HepG2 (cell line): Measurements from ENCODE around the gene ADGRV1. TPM values are rescaled to one million over a fixed set of nuclear protein-coding genes. Genes with fewer than 3 reads are reported as not detected.

ENCODE experiments used
- ATAC-seq: fragments of 200-7000 bp; cut with Tn5 transposase; 3 replicates; pipeline ENCODE4 v1.9.1; 2020; ENCODE audit warnings: mild to moderate bottlenecking, moderate library complexity
- BruUV-seq: library from RNA; stranded (reverse); fragments of 400-500 nt; replicated peaks from 2 replicates; lab custom pipeline; 2021; lab: Mats Ljungman, UMichigan
- CTCF ChIA-PET: fragments of 300-600 bp; formaldehyde crosslinking; extraction: SDS; loops from one replicate; lab custom pipeline; 2021; ENCODE audit warnings: low total read pairs, inconsistent platforms, low intra/inter-chr PET ratio; lab: Yijun Ruan, JAX
- POLR2A ChIA-PET: fragments of 350-600 bp; sonication (Branson Sonifier 250); formaldehyde crosslinking; loops from one replicate; lab custom pipeline; 2020; ENCODE audit warnings: antibody characterized with exemption, inconsistent platforms; lab: Yijun Ruan, JAX
- DNase-seq: peaks from one replicate; pipeline ENCODE4 v3.0.0-alpha.2; 2015; ENCODE audit warnings: low spot score
- FAIRE-seq: peaks from 3 replicates; lab custom pipeline; 2011; peaks lifted over from hg19 to GRCh38; lab: Jason Lieb, UNC
- H2AFZ ChIP-seq: one replicate; pipeline ENCODE4 v1.6.1; 2011; ENCODE audit warnings: low read length, inconsistent platforms
- H3K27ac ChIP-seq: fragments of 300-600 bp; 3 replicates; pipeline ENCODE4 v1.8.0; 2011; ENCODE audit warnings: mixed run types, mild to moderate bottlenecking, mixed read lengths, low read length, inconsistent platforms; ENCODE audit not compliant: insufficient read depth; ENCODE audit errors: extremely low read length
- H3K27me3 ChIP-seq, 2 experiments: fragments of 200-600 bp in 1 of 2; 2 replicates in 1 of 2; 3 replicates in 1 of 2; pipeline versions ENCODE4 v1.6.0 to v1.8.0; 2011; ENCODE audit warnings: low read length in 2 of 2, mild to moderate bottlenecking in 2 of 2, moderate library complexity in 2 of 2, inconsistent platforms in 1 of 2; ENCODE audit not compliant: insufficient read depth in 2 of 2, control insufficient read depth in 1 of 2
- H3K36me3 ChIP-seq, 2 experiments: fragments of 200-600 bp in 1 of 2; replicated peaks in 1 of 2; 2 replicates in 1 of 2; 3 replicates in 1 of 2; pipeline versions ENCODE4 v1.5.1 to v1.8.0; 2011; ENCODE audit warnings: low read length in 2 of 2, inconsistent platforms in 1 of 2; ENCODE audit not compliant: insufficient read depth in 2 of 2, control insufficient read depth in 1 of 2
- H3K4me1 ChIP-seq: 2 replicates; pipeline ENCODE4 v1.5.1; 2012; ENCODE audit warnings: low read length, inconsistent platforms; ENCODE audit not compliant: insufficient read depth
- H3K4me2 ChIP-seq: 2 replicates; pipeline ENCODE4 v1.6.0; 2011; ENCODE audit warnings: low read depth, low read length, inconsistent platforms
- H3K4me3 ChIP-seq, 3 experiments: fragments of 200-600 bp in 1 of 3; sonication (generic), shearing (Covaris generic) in 1 of 3; replicated peaks in 1 of 3; 2 replicates each; pipeline ENCODE4 v1.5.1; 2011 to 2016; ENCODE audit warnings: low read length in 3 of 3, inconsistent platforms in 2 of 3, low read depth in 2 of 3, mild to moderate bottlenecking in 2 of 3, control low read depth in 1 of 3, mixed read lengths in 1 of 3; ENCODE audit not compliant: insufficient read depth in 1 of 3
- H3K79me2 ChIP-seq: one replicate; pipeline ENCODE4 v1.6.1; 2011; ENCODE audit warnings: low read length, inconsistent platforms; ENCODE audit not compliant: insufficient read depth
- H3K9ac ChIP-seq: 2 replicates; pipeline ENCODE4 v1.6.0; 2011; ENCODE audit warnings: mild to moderate bottlenecking, low read depth, low read length, inconsistent platforms; ENCODE audit not compliant: insufficient read depth
- H3K9me3 ChIP-seq: 2 replicates; pipeline ENCODE4 v1.5.1; 2012; ENCODE audit warnings: mild to moderate bottlenecking, low read length
- H4K20me1 ChIP-seq: 2 replicates; pipeline ENCODE4 v1.6.0; 2011; ENCODE audit warnings: inconsistent platforms, mild to moderate bottlenecking, low read length, moderate library complexity; ENCODE audit not compliant: insufficient read depth
- DNMT3B ChIP-seq: conservative IDR thresholded peaks from 2 replicates; pipeline ENCODE4 v1.6.1; 2016; ENCODE audit warnings: missing biosample characterization, control low read depth
- JARID2 ChIP-seq: sonication (generic); formaldehyde crosslinking; IDR thresholded peaks from 2 replicates; pipeline ENCODE4 v1.8.1; 2023; ENCODE audit warnings: missing genetic modification reagents, inconsistent platforms; ENCODE audit not compliant: insufficient replicate concordance
- KAT2B ChIP-seq: fragments of 150-350 bp; IDR thresholded peaks from 2 replicates; pipeline ENCODE4 v1.6.1; 2014; ENCODE audit warnings: low read depth, low read length, borderline replicate concordance
- POLR2AphosphoS5 ChIP-seq: IDR thresholded peaks from 2 replicates; pipeline ENCODE4 v1.6.1; 2012; ENCODE audit warnings: low read depth, low read length
- SMARCC2 ChIP-seq: fragments of 450-650 bp; IDR thresholded peaks from 2 replicates; pipeline ENCODE4 v1.6.1; 2017; ENCODE audit warnings: antibody characterized with exemption, mild to moderate bottlenecking
- TARDBP ChIP-seq: sonication (generic); formaldehyde crosslinking; IDR thresholded peaks from 2 replicates; pipeline ENCODE4 v1.8.0; 2022; ENCODE audit warnings: mild to moderate bottlenecking, missing genetic modification reagents
- THAP7 ChIP-seq: sonication (generic); formaldehyde crosslinking; IDR thresholded peaks from 2 replicates; pipeline ENCODE4 v1.8.1; 2023; ENCODE audit warnings: mild to moderate bottlenecking, missing genetic modification reagents
- TOE1 ChIP-seq: sonication (generic); formaldehyde crosslinking; IDR thresholded peaks from 2 replicates; pipeline ENCODE4 v1.4.0; 2020; ENCODE audit warnings: mild to moderate bottlenecking, missing genetic modification reagents
- ZNF282 ChIP-seq: fragments of 450-650 bp; IDR thresholded peaks from 2 replicates; pipeline ENCODE4 v1.6.1; 2018; ENCODE audit not compliant: partially characterized antibody
- ZNF512B ChIP-seq: sonication (generic); formaldehyde crosslinking; IDR thresholded peaks from 2 replicates; pipeline ENCODE4 v1.5.1; 2020; ENCODE audit warnings: missing genetic modification reagents, mild to moderate bottlenecking, borderline replicate concordance
- ZNF549 ChIP-seq: sonication (generic); formaldehyde crosslinking; IDR thresholded peaks from 2 replicates; pipeline ENCODE4 v1.5.0; 2020; ENCODE audit warnings: missing genetic modification reagents
- ZNF564 ChIP-seq: sonication (generic); formaldehyde crosslinking; IDR thresholded peaks from 2 replicates; pipeline ENCODE4 v1.8.1; 2023; ENCODE audit warnings: mild to moderate bottlenecking, missing genetic modification reagents
- ZXDC ChIP-seq: sonication (generic); formaldehyde crosslinking; IDR thresholded peaks from 2 replicates; pipeline ENCODE4 v1.5.0; 2020; ENCODE audit warnings: mild to moderate bottlenecking, missing genetic modification reagents
- WGBS: methylation state at CpG from one replicate; pipeline ENCODE4 v1.1.6; 2017; ENCODE audit warnings: low lambda C conversion rate; 5-methylcytosine and 5-hydroxymethylcytosine counted together
- in situ Hi-C: cut with HindIII; loops from 2 replicates; pipeline ENCODE4 v1.10.0; 2017; ENCODE audit warnings: low pct_unique_long_range_greater_than_20kb; ENCODE audit not compliant: extremely low pct_ligation_motif_present
- intact Hi-C: fragments of 100-400 bp; cut with micrococcal nuclease; formaldehyde crosslinking; loops from one replicate; pipeline ENCODE4 v1.10.0; 2022; ENCODE audit not compliant: unreplicated experiment
- polyA plus RNA-seq, 8 experiments: library from polyadenylated mRNA; depleted of rRNA in 3 of 8; stranded (reverse) in 7 of 8; unstranded in 1 of 8; fragments of >200 nt; fragmentation: Illumina TruSeq in 4 of 8; extraction: Trizol in 4 of 8; gene quantifications; 2 replicates each; pipeline versions ENCODE4 v1.2.1 to v1.2.3, GENCODE V29; 2011 to 2016; ENCODE audit warnings: low read depth in 4 of 8, missing spikeins in 1 of 8, mixed read lengths in 1 of 8; ENCODE audit not compliant: insufficient read depth in 1 of 8
- total RNA-seq, 5 experiments: library from RNA; depleted of rRNA; stranded (reverse); fragments of >200 nt; fragmentation: Illumina TruSeq; extraction: Trizol; gene quantifications; 2 replicates each; pipeline ENCODE4 v1.2.3, GENCODE V29; 2016; ENCODE audit warnings: low read depth in 1 of 5

ADGRV1 gene
- total and polyA plus RNA-seq, 2 of the 13 experiments (the other 11 are each of a cell fraction or from before 2014, with no cell fraction given): 1.7 to 3.9 TPM

GRCh38 chr5:91052977-91053740 is 494.6 kb downstream of the ADGRV1 start:
- in situ Hi-C loops: no loop called here
- no peak for FAIRE-seq
- CTCF ChIA-PET: no interaction called here
- no peak for TF ChIP-seq DNMT3B (CRISPR knock-in tag)
- TF ChIP-seq ZXDC (CRISPR knock-in tag): no peak
- TF ChIP-seq POLR2AphosphoS5: no peak
- no peak for TF ChIP-seq KAT2B
- no peak for TF ChIP-seq ZNF549 (CRISPR knock-in tag)
- TF ChIP-seq, all 625 proteins: peak for 0
- Histone ChIP-seq H3K4me2 (no peak overlapping the region), H3K79me2 (no peaks in the 10 kb centered on the region), H3K4me1 (no peaks in the 10 kb centered on the region), H2AFZ (no peak overlapping the region), H4K20me1 (no peaks in the 10 kb centered on the region), H3K27ac (no peak overlapping the region), H3K9me3 (no peaks in the 10 kb centered on the region), H3K9ac (no peak overlapping the region), H3K4me3 (no peak overlapping the region), H3K27me3 (no peaks in the 10 kb centered on the region), H3K36me3 (no peaks in the 10 kb centered on the region)
- POLR2A ChIA-PET: no interaction called here
- DNase-seq (no peak), ATAC-seq (no peak)
- BruUV-seq: no TSS peak
- intact Hi-C loops: no loop called here
- WGBS: 35% methylated on average over 4 of the region's 4 CpGs

GRCh38 chr5:91053741-91054025 is 495.1 kb downstream of the ADGRV1 start:
- H3K4me3 ChIP-seq: no peak overlapping the region
- H3K9ac ChIP-seq: no peak overlapping the region
- H3K79me2 ChIP-seq: no peaks in the 10 kb centered on the region
- no peaks in the 10 kb centered on the region for H3K4me1 ChIP-seq
- 21% methylated on average over 1 of the region's 1 CpG for WGBS
- FAIRE-seq (no peak), ATAC-seq (no peak), DNase-seq (no peak)
- CTCF ChIA-PET: no interaction called here
- H3K27me3 ChIP-seq: no peaks in the 10 kb centered on the region
- intact Hi-C loops (no loop called here), in situ Hi-C loops (no loop called here)
- POLR2A ChIA-PET: no interaction called here
- H3K4me2 ChIP-seq: no peak overlapping the region
- no peaks in the 10 kb centered on the region for H4K20me1 ChIP-seq
- no peak overlapping the region for H2AFZ ChIP-seq
- no peaks in the 10 kb centered on the region for H3K36me3 ChIP-seq
- no TSS peak for BruUV-seq
- H3K27ac ChIP-seq: no peak overlapping the region
- H3K9me3 ChIP-seq: no peaks in the 10 kb centered on the region
- no peak for TF ChIP-seq ZNF564 (CRISPR knock-in tag)
- no peak for TF ChIP-seq ZNF512B
- no peak for TF ChIP-seq JARID2 (CRISPR knock-in tag)
- TF ChIP-seq TARDBP (CRISPR knock-in tag): no peak
- no peak for TF ChIP-seq ZNF282
- TF ChIP-seq THAP7: no peak
- no peak for TF ChIP-seq TOE1 (CRISPR knock-in tag)
- TF ChIP-seq SMARCC2: no peak
